Right lobe of liver (tissue), 6 donors: ENCODE measurements around the gene GNG5. TPM values are rescaled to one million over a fixed set of nuclear protein-coding genes. Genes with fewer than 3 reads are reported as not detected.

Experiments used
- ATAC-seq, 4 donors: fragments of 200-7000 bp; cut with Tn5 transposase; one replicate each; pipeline ENCODE4 v1.9.1; 2020; ENCODE audit warnings: mild to moderate bottlenecking in 4 of 4, moderate library complexity in 4 of 4
- DNase-seq, 3 donors: peaks; one replicate each; pipeline ENCODE4 v3.0.0-alpha.2; 2020
- H3K27ac ChIP-seq, 3 donors: fragments of 200-600 bp; one replicate each; pipeline ENCODE4 v1.8.0; 2022
- H3K27me3 ChIP-seq, 2 donors: fragments of 200-600 bp; one replicate each; pipeline ENCODE4 v1.8.0; 2022
- H3K36me3 ChIP-seq, 4 donors: fragments of 200-600 bp; sonication (generic) in 1 of 4; one replicate each; pipeline versions ENCODE4 v1.5.1 to v1.8.0; 2017 to 2022; ENCODE audit warnings: control low read depth in 1 of 4
- H3K4me1 ChIP-seq, 4 donors: fragments of 200-600 bp; sonication (generic) in 1 of 4; one replicate each; pipeline versions ENCODE4 v1.5.1 to v1.8.0; 2017 to 2022; ENCODE audit warnings: control low read depth in 1 of 4
- H3K4me3 ChIP-seq, 3 donors: fragments of 200-600 bp; one replicate each; pipeline ENCODE4 v1.8.0; 2022
- H3K9me3 ChIP-seq, 4 donors: fragments of 200-600 bp; sonication (generic) in 1 of 4; one replicate each; pipeline versions ENCODE4 v1.5.1 to v1.8.0; 2017 to 2022; ENCODE audit warnings: control low read depth in 1 of 4
- CTCF ChIP-seq, 4 donors: fragments of 200-600 bp in 3 of 4; fragments of 450-650 bp in 1 of 4; IDR thresholded peaks; one replicate each; pipeline versions ENCODE4 v1.5.1 to v1.8.0; 2016 to 2022; ENCODE audit warnings: antibody characterized with exemption in 4 of 4, mild to moderate bottlenecking in 2 of 4
- POLR2A ChIP-seq: fragments of 450-650 bp; IDR thresholded peaks from one replicate; pipeline ENCODE4 v1.6.1; 2017; ENCODE audit warnings: antibody characterized with exemption, mild to moderate bottlenecking
- WGBS: methylation state at CpG from one replicate; pipeline ENCODE4 v1.1.6; 2018; ENCODE audit warnings: low coverage, low lambda C conversion rate; ENCODE audit not compliant: insufficient coverage; ENCODE audit errors: missing lambda C conversion rate; 5-methylcytosine and 5-hydroxymethylcytosine counted together
- intact Hi-C, 2 donors: fragments of 100-400 bp; cut with DNase I; formaldehyde crosslinking; loops; one replicate each; pipeline versions ENCODE4 v1.11.2 to v1.14.1; 2022
- total RNA-seq, 6 experiments: library from RNA; depleted of rRNA in 2 of 6; stranded (reverse); fragments of >200 nt in 2 of 6; fragmentation: NEBNext Ultra II Directional in 3 of 6; extraction: Animal tissue kit (Norgen Biotek cat#: 25700) in 3 of 6; gene quantifications; one replicate each; pipeline versions ENCODE4 v1.1.0 to v1.2.4, GENCODE V29; 2016 to 2023
- donor health status: DM: no; HTN: yes; CAD: no.
- donor health status: DM: no; HTN: no; CAD: no.
- donor health status: DM: no; HTN: no; CAD: no.
- donor health status: DM: no; HTN: yes; CAD: no.
- donor health status: DM: no; HTN: yes; CAD: no.

GNG5 gene
- total RNA-seq, 6 experiments from 2014 or later, result 44.5 to 85.0 (median 54.6) TPM

GRCh38 chr1:84481317-84481716 lies 25.1 kb downstream of the GNG5 start:
- peaks cover 0 to 13% (median 4%) of the 10 kb centered on the region in 4 donors for H3K4me1 ChIP-seq
- peaks cover 0 to 3% of the 10 kb centered on the region in 2 donors for H3K27me3 ChIP-seq
- DNase-seq, result no peak
- TF ChIP-seq CTCF (IDR thresholded peaks at IDR 0.05) (no peak), POLR2A (no peak)
- intact Hi-C loops, result no loop called here
- ATAC-seq, result no peak
- WGBS, result 92% methylated on average over 2 of the region's 2 CpGs
- peaks cover 0 to 17% (median under 1%) of the 10 kb centered on the region in 4 donors for H3K36me3 ChIP-seq
- H3K27ac ChIP-seq, result no peak overlapping the region
- H3K9me3 ChIP-seq, result no peaks in the 10 kb centered on the region
- H3K4me3 ChIP-seq, result no peak overlapping the region

GRCh38 chr1:84480650-84481049 lies 25.7 kb downstream of the GNG5 start:
- WGBS, result 71% methylated on average over 4 of the region's 4 CpGs
- peaks cover 0 to 3% of the 10 kb centered on the region in 2 donors for H3K27me3 ChIP-seq
- H3K36me3 ChIP-seq, result peaks cover 0 to 17% (median under 1%) of the 10 kb centered on the region in 4 donors
- DNase-seq (no peak), ATAC-seq (no peak)
- TF ChIP-seq POLR2A (no peak), CTCF (IDR thresholded peaks at IDR 0.05) (no peak)
- no peaks in the 10 kb centered on the region for H3K9me3 ChIP-seq
- H3K4me3 ChIP-seq, result peak overlapping the region in 1 of 3 donors; percentile 87
- no peak overlapping the region for H3K27ac ChIP-seq
- intact Hi-C loops, result no loop called here
- peaks cover 0 to 13% (median 4%) of the 10 kb centered on the region in 4 donors for H3K4me1 ChIP-seq

GRCh38 chr1:84479998-84480397 lies 26.4 kb downstream of the GNG5 start:
- TF ChIP-seq POLR2A (no peak), CTCF (IDR thresholded peaks at IDR 0.05) (no peak)
- no peaks in the 10 kb centered on the region for H3K9me3 ChIP-seq
- H3K27me3 ChIP-seq, result peaks cover 0 to 3% of the 10 kb centered on the region in 2 donors
- intact Hi-C loops, result no loop called here
- ATAC-seq, result no peak
- peaks cover 0 to 13% (median 4%) of the 10 kb centered on the region in 4 donors for H3K4me1 ChIP-seq
- 2% methylated on average over 9 of the region's 9 CpGs for WGBS
- H3K36me3 ChIP-seq, result peaks cover 0 to 17% (median under 1%) of the 10 kb centered on the region in 4 donors
- H3K4me3 ChIP-seq, result peak overlapping the region; percentile 76 to 87 (median 84)
- no peak for DNase-seq
- peak overlapping the region in 2 of 3 donors; percentile 60 to 77 for H3K27ac ChIP-seq

GRCh38 chr1:84478876-84479868 lies 27.2 kb downstream of the GNG5 start, which contains the start of gene RPF1:
Gene RPF1, plus strand, starts transcription at chr1:84479266. Its CDS starts 16 bp downstream, at chr1:84479282.
- intact Hi-C loops, result no loop called here
- peak; percentile 76 to 80 (median 77) for DNase-seq
- Histone ChIP-seq H3K27me3 (peaks cover 0 to 3% of the 10 kb centered on the region in 2 donors), H3K4me1 (peaks cover 0 to 13% (median 4%) of the 10 kb centered on the region in 4 donors), H3K27ac (peak within 1 kb of the TSS; percentile 60 to 86 (median 77)), H3K4me3 (peak within 1 kb of the TSS; percentile 76 to 87 (median 84)), H3K9me3 (no peaks in the 10 kb centered on the region), H3K36me3 (peaks cover 0 to 15% (median 0%) of the 10 kb centered on the region in 4 donors)
- 9% methylated on average over 27 of the region's 51 CpGs for WGBS
- peak; percentile 94 to 97 (median 96) for ATAC-seq
- no peak for TF ChIP-seq CTCF (IDR thresholded peaks at IDR 0.05)
- peak; percentile 73 for TF ChIP-seq POLR2A
